ENCODE measurements around the gene RHD.
"Not testable (repeated sequence)": the region's sequence is repeated elsewhere in the genome, so short reads cannot be mapped to it uniquely, and the experiment has no call there.

Gene RHD

GRCh38 chr1:25272238-25272637, at the start of gene RHD:
RHD (plus strand) TSS chr1:25272509; CDS start chr1:25272548, 39 bp downstream.
- DNase-seq (ENCODE audit: low read depth): not testable (repeated sequence)

GRCh38 chr1:25222606-25223005, 49.7 kb upstream of the RHD start:
- no peak for DNase-seq (ENCODE audit: low read depth)

DNA sequence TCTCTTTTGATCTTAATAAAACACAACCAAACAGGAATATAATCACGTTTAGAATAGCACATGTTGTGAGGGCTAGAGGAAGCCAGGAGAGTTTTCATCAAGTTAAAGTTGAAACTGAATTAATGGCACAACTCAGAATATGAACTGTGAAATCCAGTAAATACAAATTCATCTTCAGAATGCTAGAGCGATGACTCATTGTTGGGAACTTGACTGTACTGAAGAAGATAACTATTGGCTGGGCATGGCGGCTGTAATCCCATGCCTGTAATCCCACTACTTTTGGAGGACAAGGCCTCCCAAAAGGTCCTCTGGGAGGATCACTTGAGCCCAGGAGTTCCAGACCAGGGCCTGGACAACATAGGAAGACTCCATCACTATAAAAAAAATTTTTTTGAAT, 48.8 kb upstream of the RHD start:
- DNase-seq (ENCODE audit: low read depth): no peak

DNA sequence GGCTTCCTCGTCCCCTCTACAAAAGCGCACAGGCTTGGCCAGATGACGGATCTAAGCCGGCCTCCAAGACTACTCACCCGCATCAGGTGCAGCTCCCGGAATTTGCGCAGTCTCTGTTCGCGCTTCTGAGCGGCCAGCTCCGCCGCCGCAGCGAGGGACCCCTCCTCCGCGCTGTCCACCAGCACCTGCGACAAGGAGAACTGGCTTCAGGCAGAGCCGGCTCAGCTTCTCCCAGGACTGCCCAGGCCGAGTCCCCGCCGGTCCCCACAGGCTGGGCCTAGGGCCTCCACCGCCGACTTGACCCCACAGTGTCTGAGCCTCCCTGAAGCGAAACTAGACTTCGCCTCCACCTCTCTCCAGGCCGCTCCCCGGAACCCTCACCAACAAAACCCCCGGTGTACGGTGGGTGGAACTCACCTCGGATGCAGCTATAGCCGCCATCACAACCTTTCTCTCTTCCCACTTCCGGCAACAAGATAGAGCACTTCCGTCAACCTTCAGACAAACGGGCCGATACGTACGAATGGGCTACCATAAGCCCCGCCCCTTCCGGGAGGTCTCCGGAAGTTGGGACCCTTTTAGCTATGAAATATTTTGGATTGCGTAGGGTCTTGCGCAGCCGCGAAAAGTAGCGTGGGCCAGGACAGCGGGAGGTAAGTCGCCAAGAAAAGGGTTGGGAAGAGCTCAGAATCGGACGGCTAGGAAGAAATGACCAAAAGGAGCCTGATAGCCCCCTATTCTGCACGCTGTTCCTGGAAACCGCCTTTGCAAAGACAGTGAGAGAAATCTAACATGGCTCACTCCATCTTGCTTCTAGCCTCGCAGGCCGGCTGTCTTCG, 40.1 kb upstream of the RHD start, which contains the start of gene SYF2:
TSS of gene SYF2 (minus strand) at position 476 of the 839 bp plus-strand sequence. CDS start at position 441, 35 bp downstream.
- DNase-seq (ENCODE audit: low read depth): peak; percentile 85

DNA sequence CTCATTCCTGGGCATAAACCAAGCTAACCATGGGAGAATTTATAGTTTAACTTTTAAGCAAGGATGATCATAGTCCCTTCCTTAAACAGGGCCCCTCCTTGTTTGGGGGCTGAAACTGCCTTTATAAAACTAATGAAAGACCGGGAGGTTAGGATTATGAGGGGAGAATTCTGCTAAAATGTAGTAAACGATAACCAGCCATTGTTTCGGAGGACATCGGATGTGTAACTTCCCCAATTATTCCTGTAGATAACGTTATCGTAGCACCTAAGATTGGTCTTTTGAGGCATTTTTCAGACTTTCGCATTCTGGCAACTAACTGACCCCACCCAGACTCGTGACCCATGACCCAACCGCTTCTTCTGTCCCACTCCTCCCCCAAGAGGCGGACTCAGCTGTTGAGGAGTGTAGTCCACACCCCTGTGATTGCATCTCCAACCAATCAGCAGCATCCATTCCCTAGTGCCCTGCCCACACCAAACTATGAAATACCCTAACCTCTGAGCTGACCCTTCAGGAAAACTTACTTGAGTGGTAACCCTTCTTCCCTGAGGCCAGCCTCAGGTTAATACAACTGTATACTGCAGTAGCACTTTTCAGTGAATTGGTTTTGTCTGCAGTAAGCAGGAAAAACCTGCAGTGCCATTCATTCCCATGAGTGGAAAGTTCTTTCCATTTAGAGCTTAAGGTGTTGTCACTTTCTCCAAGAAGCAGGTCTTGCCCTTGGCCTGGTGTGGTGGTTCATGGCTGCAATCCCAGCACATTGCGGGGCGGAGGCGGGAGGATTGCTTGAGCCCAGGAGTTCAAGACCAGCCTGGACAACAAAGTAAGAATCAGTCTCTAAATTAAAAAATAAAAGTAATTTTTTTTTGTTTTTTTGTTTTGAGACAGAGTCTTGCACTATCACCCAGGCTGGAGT, 39.2 kb upstream of the RHD start:
- DNase-seq (ENCODE audit: low read depth): no peak

- DNase-seq (ENCODE audit: low read depth): not testable (repeated sequence)
Observed at GRCh38 chr1:25235411-25235810, 36.9 kb upstream of the RHD start.

GRCh38 chr1:25236261-25236660, 36.0 kb upstream of the RHD start:
- not testable (repeated sequence) for DNase-seq (ENCODE audit: low read depth)

DNA sequence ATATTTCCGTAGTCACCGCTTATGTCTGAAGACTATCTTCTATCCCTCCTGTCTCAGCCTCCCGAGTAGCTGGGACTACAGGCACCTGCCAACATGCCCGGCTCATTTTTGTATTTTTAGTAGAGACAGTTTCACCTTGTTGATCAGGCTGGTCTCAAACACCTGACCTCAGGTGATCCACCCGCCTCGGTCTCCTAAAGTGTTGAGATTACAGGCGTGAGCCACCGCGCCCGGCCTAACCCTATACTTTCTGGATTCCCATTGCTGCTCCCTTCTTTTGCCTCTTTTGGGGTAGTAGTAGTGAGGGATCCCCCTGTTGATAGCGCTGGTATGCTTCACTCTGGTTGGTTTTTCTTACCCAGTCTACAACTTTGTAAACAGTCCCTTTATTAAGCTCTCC, 34.3 kb upstream of the RHD start:
- no peak for DNase-seq (ENCODE audit: low read depth)

DNA sequence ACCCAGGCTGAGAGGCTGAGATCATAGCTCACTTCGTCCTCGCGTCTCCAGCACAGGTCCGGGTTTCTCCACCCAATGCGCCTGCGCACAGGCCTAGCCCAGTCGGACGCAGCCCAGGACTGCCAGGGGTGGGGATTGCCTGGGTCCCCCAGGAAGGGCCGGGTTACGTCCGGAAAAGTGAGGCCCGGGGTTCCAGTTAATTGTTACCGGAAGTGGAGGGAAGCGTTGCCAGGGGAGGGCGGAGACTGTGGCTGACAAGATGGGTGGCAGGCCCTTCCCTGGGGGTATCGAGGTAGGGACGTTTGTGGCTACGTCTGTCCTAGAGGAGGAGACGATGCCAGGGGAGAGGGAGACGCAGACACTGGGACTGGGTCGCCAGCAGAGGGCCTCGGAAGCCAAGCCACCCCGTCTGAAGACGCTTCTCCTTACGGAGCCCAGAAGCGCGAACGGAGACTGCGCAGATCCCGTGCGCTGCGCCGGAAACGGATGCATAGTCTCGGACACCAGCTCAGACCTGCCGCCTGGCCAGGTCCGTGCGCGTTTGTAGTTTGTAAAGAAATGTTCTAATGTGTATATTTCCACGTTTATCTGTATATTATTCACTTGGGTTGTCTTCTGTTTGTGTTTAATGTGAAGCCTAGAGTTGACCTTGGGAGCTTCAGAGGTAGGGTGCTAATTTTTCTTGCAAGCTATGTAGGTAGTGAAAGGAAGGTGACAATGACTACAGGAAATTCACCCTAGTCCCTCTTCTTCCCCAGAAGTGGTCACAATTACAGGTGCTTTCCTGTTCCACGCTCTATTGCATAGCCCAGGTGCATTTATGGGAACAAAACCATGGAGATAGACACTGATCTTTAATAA, 32.4 kb upstream of the RHD start:
- DNase-seq (ENCODE audit: low read depth): peak; percentile 84

GRCh38 chr1:25243907-25244306, 28.4 kb upstream of the RHD start:
- DNase-seq (ENCODE audit: low read depth): no peak

DNA sequence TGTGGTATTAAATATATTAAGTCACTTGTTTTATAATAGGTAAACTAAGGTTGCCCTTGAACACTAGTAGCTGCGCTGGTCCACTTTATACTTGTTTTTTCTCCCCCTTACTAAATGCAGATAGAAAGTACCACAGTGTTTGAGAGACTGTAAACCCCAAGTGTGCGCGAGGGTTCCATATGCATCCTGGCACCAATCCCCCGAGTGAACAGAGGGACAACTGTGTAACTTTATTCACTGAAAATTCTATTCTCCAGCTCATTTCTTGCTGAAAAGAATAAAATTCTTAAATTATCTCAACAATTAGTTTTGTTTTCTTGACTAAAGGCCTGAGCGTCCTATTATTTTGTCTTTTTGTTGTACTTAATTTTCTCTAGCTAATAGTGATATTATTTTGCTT, 26.9 kb upstream of the RHD start:
- DNase-seq (ENCODE audit: low read depth): no peak

- DNase-seq (ENCODE audit: low read depth): no peak
Observed at GRCh38 chr1:25245809-25246599, 26.3 kb upstream of the RHD start.

DNA sequence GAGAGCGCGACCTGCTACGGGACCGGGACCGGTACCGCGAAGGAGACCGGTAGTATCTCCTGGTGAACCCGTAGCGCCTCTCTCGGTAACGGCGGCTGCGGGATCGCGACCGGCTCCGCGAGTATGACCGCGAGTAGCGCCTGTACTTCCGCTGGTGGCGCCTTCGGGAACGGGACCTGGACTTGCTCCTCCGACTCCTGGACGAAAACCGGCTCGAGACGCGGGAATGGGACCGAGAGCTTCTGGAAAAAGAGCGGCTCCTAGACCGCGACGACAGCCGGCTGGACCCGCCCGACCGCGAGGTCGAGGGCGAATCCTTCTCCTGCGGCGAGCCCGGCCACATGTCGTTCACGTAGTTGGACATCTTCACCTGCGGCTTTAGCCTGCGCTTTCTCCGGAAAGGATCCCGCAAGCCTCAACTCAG, 25.7 kb upstream of the RHD start:
- no peak for DNase-seq (ENCODE audit: low read depth)

DNA sequence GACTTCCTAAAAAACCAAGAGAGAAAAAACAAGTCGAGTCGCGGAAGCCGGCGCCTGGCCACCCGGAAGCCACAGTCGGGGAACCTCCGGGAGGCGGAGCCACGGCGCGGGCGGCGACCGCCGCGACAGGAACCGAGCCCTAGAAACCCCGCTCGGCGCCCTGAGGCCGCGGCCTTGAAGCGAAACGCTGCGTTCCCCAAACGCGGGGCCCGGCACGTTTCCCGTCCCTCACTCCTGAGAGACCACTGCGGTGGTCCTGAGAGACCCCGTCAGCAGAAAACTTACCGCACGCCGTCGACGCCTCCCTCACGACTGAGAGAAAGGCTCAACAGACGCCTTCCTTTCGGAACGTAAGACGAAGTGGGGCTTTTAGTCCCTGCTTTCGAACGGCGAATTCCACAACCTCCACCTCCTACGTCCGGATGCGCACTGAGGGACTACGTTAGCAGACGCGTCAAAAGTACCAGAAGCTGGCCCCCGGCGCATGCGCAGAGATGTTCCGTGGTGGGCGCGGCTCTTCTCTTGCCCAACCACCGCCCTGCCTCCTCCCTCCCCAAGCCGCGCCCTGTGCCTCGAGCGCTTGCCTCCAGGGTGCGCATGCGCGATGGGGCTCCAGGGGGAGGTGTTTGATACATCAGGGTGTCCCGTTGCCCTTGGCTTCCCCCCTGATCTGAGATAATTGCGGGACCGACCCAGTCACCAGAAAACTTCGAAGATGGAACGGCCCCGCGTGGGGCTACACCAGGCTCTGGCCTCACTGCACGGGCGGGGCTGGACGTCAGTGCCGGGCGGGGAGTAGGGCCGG, 25.1 kb upstream of the RHD start, which contains the start of gene RSRP1:
TSS of gene RSRP1 (minus strand) at position 431 of the 805 bp plus-strand sequence. CDS start 491 bp downstream, outside the sequence.
- DNase-seq (ENCODE audit: low read depth): peak; percentile 99

- DNase-seq (ENCODE audit: low read depth): no peak
Observed at GRCh38 chr1:25247829-25248754, 24.2 kb upstream of the RHD start.

DNA sequence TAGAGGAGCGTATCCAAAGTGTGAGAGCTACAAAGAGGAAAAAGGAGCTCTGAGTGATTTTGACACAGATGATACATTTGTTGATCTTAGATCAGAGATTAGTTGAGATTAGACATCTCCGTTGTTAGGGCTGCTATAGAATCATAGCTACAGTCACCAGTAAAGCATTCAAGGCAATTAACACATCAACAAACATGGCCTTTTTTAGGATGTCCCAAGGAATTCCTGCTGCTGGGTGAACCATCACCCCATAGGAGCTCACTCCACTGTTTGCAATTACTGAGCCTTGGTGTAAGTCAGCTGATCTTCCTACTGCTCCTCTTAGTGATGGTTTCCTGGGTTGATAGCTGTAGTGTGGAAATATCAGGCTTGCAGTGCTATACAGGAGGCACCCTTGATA, 18.4 kb upstream of the RHD start:
- no peak for DNase-seq (ENCODE audit: low read depth)

GRCh38 chr1:25255706-25256577, 16.4 kb upstream of the RHD start:
- DNase-seq (ENCODE audit: low read depth): no peak

- no peak for DNase-seq (ENCODE audit: low read depth)
Observed at GRCh38 chr1:25256578-25256965, 15.7 kb upstream of the RHD start.

Data from stimulated activated CD8-positive, alpha-beta memory T cell treated with anti-CD3 and anti-CD28 coated beads, Interleukin-7, amount 100 ng/mL, for 24 hours (primary cell).